DMS79 (cell line): ENCODE results near the gene BANP.
A peak's percentile ranks its signal among the peaks of the same experiment; 100 is the strongest.
"Not testable (repeated sequence)": the region's sequence is repeated elsewhere in the genome, so short reads cannot be mapped to it uniquely, and the experiment has no call there.

Experiments used
- DNase-seq: peaks from one replicate; lab custom pipeline; 2025; lab: John Stamatoyannopoulos, UW

The BANP gene

GRCh38 chr16:88050952-88051660 is 99.9 kb downstream of the BANP start:
- DNase-seq, result no peak

GRCh38 chr16:88052661-88053060 is 101.4 kb downstream of the BANP start:
- DNase-seq, result no peak

- DNase-seq, result not testable (repeated sequence)
Measured at GRCh38 chr16:88053479-88053878, 102.2 kb downstream of the BANP start.

GRCh38 chr16:88055356-88055755 is 104.1 kb downstream of the BANP start:
- DNase-seq, result no peak

DNA sequence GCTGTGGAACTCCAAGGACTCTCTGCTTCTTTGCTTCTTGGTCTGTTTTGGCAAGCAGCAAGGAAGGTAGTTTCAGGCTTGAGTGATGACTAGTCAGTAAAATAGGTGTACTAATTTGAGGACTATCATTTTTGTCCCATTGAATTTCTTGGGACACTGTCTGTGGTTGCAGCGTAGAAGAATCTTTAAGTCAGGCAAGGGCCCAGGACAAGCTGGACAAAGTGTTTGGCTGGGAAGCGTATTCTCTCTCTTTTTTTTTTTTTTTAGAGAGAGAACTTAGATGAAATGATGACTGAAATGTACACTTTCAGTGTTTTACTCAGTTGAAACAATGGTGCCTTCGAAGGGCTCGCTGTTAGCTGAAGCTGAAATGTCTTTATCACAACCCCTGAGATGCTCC is 105.0 kb downstream of the BANP start:
- no peak for DNase-seq

DNA sequence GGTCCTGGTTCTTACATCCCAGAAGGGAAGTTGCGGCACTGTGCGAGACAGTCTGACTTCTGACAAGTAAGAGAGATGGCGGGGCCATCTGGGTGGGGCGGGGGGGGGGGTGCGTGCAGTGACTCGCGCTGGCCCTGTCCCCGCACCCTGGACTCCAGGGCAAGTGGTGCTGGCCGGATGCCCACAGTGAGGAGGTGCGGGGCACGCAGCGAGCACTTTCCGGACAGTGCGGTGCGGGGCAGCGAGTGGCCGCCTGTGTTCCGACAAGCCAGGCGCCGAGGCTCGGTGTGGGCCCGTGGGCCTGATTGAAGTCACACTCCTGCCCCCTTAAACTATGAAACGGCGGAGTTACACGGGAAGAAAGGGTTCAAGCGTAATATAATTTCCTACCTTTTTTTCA is 106.4 kb downstream of the BANP start:
- no peak for DNase-seq

DNA sequence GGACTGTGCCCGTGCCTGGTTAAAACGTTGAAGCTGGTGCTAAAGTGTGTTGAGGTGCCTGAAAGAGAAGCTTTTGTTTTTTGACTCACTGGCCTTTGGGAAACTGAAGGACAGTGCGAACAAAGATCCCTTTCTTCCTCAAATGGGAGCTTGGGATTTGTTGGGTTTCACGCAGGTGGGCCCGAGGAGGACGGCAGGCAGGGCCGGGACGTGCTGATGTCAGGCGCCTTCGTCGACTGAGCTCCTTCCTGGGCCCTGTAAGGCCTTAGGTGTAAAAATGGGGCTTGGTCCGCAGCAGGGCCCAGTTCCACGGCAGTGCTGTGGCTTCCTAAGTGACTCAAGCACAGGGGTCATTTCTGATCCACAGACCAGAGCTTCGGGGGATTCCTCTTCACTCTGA is 106.9 kb downstream of the BANP start:
- DNase-seq, result no peak

- no peak for DNase-seq
Measured at GRCh38 chr16:88058817-88059216, 107.6 kb downstream of the BANP start.

DNA sequence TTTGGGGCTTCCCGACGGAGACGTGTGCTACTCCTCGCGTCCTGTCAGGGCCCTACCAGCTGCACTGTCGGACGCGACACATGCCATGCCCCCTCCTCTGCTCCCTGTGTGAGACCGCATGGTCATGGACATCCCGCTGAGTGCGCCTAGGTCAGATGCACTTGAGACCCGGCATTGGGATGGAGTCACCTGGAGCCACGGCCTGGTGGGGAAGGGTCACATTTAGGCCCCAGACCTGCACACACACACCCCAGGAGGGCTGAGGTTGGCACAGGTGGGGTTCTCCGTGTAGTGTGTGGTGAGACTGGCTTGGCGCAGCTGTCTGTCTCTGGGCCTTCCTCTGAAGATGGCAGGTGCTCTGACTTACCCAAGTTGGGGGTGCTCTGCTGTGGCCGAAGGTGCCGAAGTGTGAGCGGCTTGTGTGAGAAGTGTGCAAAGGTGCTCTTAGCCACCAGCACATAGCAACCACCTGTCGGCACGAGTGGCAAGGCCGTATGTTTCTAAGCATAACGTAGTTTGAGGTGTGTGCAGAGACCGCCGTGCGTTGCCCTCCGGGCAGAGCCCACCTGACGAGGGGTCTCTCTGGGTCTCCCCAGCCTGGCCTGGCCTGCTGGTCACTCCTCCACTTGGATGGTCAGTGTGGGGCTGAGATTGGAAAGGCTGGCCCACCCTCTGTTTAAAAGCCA is 108.6 kb downstream of the BANP start:
- DNase-seq, result no peak

- no peak for DNase-seq
Measured at GRCh38 chr16:88060524-88061219, 109.4 kb downstream of the BANP start.

DNA sequence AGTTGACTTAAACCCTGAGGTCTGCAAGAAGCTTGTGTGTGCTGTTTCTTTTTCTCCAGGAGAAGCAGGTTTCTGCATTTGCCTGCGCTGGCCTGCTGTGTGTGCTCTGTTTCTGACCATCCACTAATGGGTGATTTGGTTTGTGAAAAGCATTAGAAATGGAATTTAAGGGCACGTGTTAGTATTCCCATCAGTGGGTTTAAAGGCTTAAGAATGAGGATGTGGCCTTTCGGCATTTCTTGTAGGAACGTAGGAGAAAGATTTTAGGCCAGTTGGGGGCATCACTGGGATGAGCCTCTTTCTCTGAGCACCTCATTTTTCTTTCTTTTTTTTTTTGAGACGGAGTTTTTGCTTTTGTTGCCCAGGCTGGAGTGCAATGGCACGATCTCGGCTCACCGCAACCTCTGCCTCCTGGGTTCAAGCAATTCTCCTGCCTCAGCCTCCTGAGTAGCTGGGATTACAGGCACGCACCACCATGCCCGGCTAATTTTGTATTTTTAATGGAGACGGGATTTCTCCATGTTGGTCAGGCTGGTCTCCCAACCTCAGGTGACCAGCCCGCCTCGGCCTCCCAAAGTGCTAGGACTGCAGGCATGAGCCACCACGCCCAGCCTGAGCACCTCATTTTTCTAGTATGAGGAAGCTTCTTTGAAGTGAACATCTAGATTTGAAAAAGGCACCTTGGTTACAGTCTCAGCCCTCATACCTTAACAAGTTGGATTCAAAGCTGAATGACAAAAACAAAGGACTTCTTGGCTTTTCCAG is 110.3 kb downstream of the BANP start:
- no peak for DNase-seq

GRCh38 chr16:88062341-88063210 is 111.3 kb downstream of the BANP start:
- no peak for DNase-seq

- DNase-seq, result no peak
Measured at GRCh38 chr16:88063211-88063773, 112.1 kb downstream of the BANP start.

GRCh38 chr16:88064011-88064888 is 113.0 kb downstream of the BANP start:
- no peak for DNase-seq

DNA sequence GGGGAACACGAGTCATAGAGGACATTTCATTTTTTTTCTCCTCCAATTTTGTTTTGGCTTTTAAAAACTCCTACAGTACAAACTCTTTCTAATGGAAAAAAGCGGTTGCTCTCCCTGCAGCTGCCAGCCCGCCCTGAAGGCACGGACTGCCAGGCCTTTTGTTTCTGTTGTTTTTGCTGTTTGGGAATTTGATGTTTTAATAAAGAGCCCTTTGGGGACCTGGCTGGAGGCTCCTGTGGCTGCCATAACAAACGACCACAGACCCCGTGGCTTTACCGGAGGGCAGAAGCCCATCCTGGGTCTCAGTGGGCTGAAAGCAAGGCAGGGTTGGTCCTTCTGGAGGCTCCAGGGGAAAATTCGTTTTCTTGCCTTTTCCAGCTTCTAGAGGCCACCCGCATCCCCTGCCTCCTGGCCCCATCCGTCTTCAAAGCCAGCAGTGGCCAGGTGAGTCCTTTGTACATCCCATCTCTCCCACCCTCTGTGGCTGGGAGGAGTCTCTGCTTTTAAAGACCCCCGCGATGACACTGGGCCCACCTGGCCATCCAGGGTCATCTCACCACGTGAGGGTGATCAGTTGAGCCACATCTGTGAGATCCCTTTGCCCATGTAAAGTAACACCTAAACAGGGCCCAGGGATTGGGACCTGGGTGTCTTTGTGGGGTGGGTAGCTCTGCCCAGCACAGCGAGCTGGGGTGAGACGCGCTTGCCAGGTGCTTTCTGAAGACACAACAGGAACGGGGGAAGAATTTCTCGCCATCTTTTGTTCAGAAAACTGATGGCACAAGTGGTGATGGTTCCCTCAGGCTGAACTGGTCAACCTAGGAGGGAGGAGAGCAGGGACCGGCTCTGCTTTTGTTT is 113.9 kb downstream of the BANP start:
- no peak for DNase-seq

DNA sequence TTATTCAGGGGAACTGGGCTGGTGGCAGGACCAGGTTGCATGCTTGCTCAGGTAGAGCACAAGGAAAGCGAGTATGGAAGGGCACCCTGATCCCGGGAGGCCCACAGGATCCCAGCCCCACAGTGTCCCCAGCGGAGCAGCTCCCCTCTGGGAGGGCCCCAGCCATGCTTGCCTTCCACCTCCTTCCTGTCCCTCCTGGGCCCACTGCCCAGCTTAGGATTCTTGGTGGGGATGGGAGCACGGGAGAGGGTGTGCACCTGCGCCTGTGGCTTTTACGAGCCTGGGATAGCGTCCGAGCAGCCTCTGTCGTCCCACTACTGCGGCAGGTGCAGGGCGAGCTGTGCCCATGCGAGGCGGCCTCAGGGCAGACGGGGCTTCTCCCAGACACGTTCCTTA is 114.5 kb downstream of the BANP start:
- DNase-seq, result peak; percentile 18

DNA sequence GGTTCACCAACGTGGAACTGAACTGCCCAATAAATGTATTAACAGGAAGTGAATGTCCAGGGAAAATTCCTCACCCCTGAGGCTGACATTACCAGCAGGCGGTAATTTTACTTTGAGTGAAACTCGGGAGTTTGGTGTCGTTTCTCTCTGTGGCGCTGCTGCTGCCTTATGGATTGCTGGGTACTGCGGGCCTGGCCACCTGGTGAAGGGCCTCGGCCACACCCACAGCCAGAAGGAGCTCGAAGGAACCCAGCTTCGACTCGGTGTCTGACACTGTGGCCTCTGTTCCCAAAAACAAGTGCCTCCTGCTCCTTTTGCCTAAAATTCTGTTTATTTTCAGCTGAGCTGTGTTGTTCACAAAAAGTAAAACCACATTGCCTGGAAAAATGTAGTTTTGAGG is 115.0 kb downstream of the BANP start:
- no peak for DNase-seq

GRCh38 chr16:88066680-88067529 is 115.7 kb downstream of the BANP start:
- no peak for DNase-seq
